HL-60 (cell line): Measurements from ENCODE around the gene FSTL4.

Source experiments
- DNase-seq, 2 experiments: peaks; one replicate each; pipeline ENCODE4 v3.0.0-alpha.2; 2010 to 2020; ENCODE audit warnings: low read depth in 1 of 2, low spot score in 1 of 2
- H3K27ac ChIP-seq: fragments of 250-450 bp; sonication (Bioruptor Pico); replicated peaks from 2 replicates; pipeline ENCODE4 v1.5.1; 2020; ENCODE audit warnings: mild to moderate bottlenecking, moderate library complexity
- H3K27me3 ChIP-seq: fragments of 250-450 bp; sonication (Bioruptor Pico); 2 replicates; pipeline ENCODE4 v1.5.1; 2021; ENCODE audit warnings: mild to moderate bottlenecking, moderate library complexity; ENCODE audit not compliant: insufficient read depth, poor library complexity, severe bottlenecking
- H3K4me3 ChIP-seq: replicated peaks from 2 replicates; pipeline ENCODE4 v1.5.1; 2011; ENCODE audit warnings: mild to moderate bottlenecking, control low read depth, low read length; ENCODE audit not compliant: insufficient read depth
- CTCF ChIP-seq: IDR thresholded peaks from one replicate; pipeline ENCODE4 v1.5.1; 2011; ENCODE audit warnings: low read length, control low read depth, inconsistent platforms; ENCODE audit not compliant: insufficient read depth
- GABPA ChIP-seq: IDR thresholded peaks from 2 replicates; pipeline ENCODE4 v1.6.1; 2012; ENCODE audit warnings: low read depth
- POLR2AphosphoS5 ChIP-seq: IDR thresholded peaks from 2 replicates; pipeline ENCODE4 v1.6.1; 2012; ENCODE audit warnings: low read depth
- REST ChIP-seq: IDR thresholded peaks from 2 replicates; pipeline ENCODE4 v1.6.1; 2012; ENCODE audit warnings: low read depth; ENCODE audit not compliant: insufficient replicate concordance
- SPI1 ChIP-seq: IDR thresholded peaks from 2 replicates; pipeline ENCODE4 v1.6.1; 2012; ENCODE audit warnings: low read depth, mild to moderate bottlenecking, borderline replicate concordance

The FSTL4 gene

DNA sequence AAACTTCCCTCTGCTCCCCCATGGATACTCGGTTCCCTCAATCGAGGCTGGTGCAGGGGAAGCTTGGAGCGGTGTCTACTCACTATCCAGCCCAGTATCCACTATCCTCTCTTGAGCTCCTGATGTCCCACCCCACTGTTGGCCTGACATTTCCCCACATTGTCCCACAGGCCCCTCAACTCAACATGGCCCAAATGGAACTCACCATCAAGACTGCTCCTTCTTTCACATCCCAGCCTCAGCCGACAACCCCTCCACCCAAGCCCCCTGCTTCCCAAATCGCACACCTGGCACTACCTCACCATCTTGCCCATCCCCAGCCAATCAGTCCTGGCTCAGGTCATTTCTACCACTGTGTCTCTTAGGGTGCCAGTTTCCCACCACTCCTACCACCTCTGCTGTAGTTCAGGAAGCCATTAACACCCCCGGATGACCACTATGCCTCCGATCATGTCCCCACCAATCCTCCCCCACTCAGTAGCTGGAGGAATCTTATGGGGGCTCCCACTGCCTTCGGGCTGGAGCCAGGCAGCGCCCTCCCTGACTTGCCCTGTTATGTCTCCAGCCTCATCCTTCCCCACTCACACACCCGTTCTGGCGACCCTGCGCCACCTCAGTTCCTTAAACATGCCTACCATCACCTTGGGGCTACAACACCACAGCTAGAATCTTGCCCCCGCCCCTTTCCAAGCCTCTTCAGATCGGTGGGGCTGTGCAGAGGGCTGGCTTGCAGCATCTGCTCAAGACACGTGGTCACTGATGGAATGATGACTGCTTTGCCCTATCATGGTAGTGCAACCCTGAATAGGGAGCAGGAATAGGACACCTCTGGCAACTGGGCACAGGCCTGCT lies 273.6 kb downstream of the FSTL4 start:
- TF ChIP-seq SPI1: no peak
- TF ChIP-seq CTCF: no peak
- no peak for TF ChIP-seq POLR2AphosphoS5
- TF ChIP-seq REST: no peak
- no peak for TF ChIP-seq GABPA
- no peak for DNase-seq
- H3K27me3 ChIP-seq: no peaks in the 10 kb centered on the region
- no peak overlapping the region for H3K27ac ChIP-seq
- H3K4me3 ChIP-seq: no peak overlapping the region

- TF ChIP-seq REST (no peak), GABPA (no peak), CTCF (no peak), POLR2AphosphoS5 (no peak), SPI1 (no peak)
- DNase-seq: no peak
- Histone ChIP-seq H3K4me3 (no peak overlapping the region), H3K27me3 (no peaks in the 10 kb centered on the region), H3K27ac (no peak overlapping the region)
Measured at GRCh38 chr5:133337795-133338445, 274.4 kb downstream of the FSTL4 start.

- TF ChIP-seq REST: no peak
- no peak for TF ChIP-seq SPI1
- TF ChIP-seq CTCF: no peak
- TF ChIP-seq GABPA: no peak
- TF ChIP-seq POLR2AphosphoS5: no peak
- H3K4me3 ChIP-seq: no peak overlapping the region
- no peak overlapping the region for H3K27ac ChIP-seq
- no peaks in the 10 kb centered on the region for H3K27me3 ChIP-seq
- DNase-seq: no peak
Measured at GRCh38 chr5:133336969-133337410, 275.4 kb downstream of the FSTL4 start.
